ENCODE measurements around the gene INVS. TPM values are rescaled to one million over a fixed set of nuclear protein-coding genes. Genes with fewer than 3 reads are reported as not detected.

INVS gene
- total RNA-seq, 4 donors from 2014 or later = 8.3 to 14.4 (median 10.8) TPM

- 88 to 95% methylated on average over 2 of the region's 2 CpGs for WGBS, 2 donors
- intact Hi-C loops (cut with DNase I; ENCODE audit: low total_unique reads) = no loop called here
- no peak overlapping the region for H3K4me3 ChIP-seq (ENCODE audit: low read depth, poor library complexity, severe bottlenecking)
- TF ChIP-seq POLR2A (IDR thresholded peaks at IDR 0.05) = no peak
- DNase-seq (ENCODE audit: low spot score in 2 of 2) = no peak
Measured at GRCh38 chr9:100120286-100120685, 21.2 kb downstream of the INVS start.

DNA sequence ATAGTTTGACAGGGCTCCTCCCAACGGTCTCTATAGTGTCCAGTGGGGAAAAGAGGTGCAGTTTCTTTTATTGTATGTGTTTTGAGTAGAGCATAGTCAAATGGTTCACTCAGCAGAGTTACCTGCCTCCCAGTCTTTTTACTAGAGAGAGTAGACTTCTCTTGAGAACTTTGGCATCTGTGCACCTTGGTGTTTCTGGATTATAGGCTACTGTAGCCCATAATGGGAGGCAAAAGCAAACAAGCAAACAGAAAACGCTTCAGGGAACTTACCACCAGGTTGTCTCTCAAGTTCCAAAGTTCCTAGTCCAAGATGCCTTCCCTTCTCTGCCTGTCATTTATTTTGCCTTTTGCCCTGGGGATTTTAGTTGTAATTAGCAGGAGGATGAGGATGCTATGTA lies 26.2 kb downstream of the INVS start:
- WGBS, 2 donors = 91 to 94% methylated on average over 2 of the region's 2 CpGs
- no peak for DNase-seq (ENCODE audit: low spot score in 2 of 2)
- H3K4me3 ChIP-seq (ENCODE audit: low read depth, poor library complexity, severe bottlenecking) = no peak overlapping the region
- intact Hi-C loops (cut with DNase I; ENCODE audit: low total_unique reads) = no loop called here
- TF ChIP-seq POLR2A (IDR thresholded peaks at IDR 0.05) (no peak), CTCF (IDR thresholded peaks at IDR 0.05) (no peak)

- TF ChIP-seq CTCF (IDR thresholded peaks at IDR 0.05) (no peak), POLR2A (IDR thresholded peaks at IDR 0.05) (no peak)
- WGBS, 2 donors = 89 to 92% methylated on average over 2 of the region's 2 CpGs
- no peak for DNase-seq (ENCODE audit: low spot score in 2 of 2)
- intact Hi-C loops (cut with DNase I; ENCODE audit: low total_unique reads) = no loop called here
- no peak overlapping the region for H3K4me3 ChIP-seq (ENCODE audit: low read depth, poor library complexity, severe bottlenecking)
Measured at GRCh38 chr9:100125910-100126309, 26.9 kb downstream of the INVS start.

- intact Hi-C loops (cut with DNase I; ENCODE audit: low total_unique reads) = no loop called here
- WGBS, 2 donors = 95 to 97% methylated on average over 2 of the region's 2 CpGs
- DNase-seq (ENCODE audit: low spot score in 2 of 2) = no peak
- TF ChIP-seq CTCF (IDR thresholded peaks at IDR 0.05) (no peak), POLR2A (IDR thresholded peaks at IDR 0.05) (no peak)
- H3K4me3 ChIP-seq (ENCODE audit: low read depth, poor library complexity, severe bottlenecking) = no peak overlapping the region
Measured at GRCh38 chr9:100126423-100126822, 27.4 kb downstream of the INVS start.

GRCh38 chr9:100129772-100130171 lies 30.7 kb downstream of the INVS start:
- DNase-seq (ENCODE audit: low spot score in 2 of 2) = no peak
- H3K4me3 ChIP-seq (ENCODE audit: low read depth, poor library complexity, severe bottlenecking) = no peak overlapping the region
- no peak for TF ChIP-seq POLR2A (IDR thresholded peaks at IDR 0.05)
- TF ChIP-seq CTCF (IDR thresholded peaks at IDR 0.05) = no peak
- intact Hi-C loops (cut with DNase I; ENCODE audit: low total_unique reads) = no loop called here

DNA sequence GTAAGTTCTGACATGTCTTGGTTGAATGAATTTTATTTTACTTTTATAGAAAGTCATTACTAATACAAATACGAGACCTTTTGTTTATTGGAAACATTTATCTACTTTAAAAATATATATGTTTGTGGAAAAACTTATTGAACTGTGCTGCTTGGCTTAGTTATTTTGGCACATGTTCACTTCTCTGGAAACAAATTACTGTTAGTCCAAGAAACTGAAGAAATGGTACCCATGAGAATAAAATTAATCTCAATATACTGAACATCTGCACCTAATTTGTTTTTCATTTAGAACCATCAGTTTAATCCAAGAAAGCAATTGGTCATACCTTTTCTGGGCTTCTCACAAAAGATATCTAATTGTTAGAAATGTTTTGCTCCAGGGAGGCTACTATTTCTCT lies 32.2 kb downstream of the INVS start:
- intact Hi-C loops (cut with DNase I; ENCODE audit: low total_unique reads) = no loop called here
- 71 to 85% methylated on average over 1 of the region's 1 CpG for WGBS, 2 donors
- no peak overlapping the region for H3K4me3 ChIP-seq (ENCODE audit: low read depth, poor library complexity, severe bottlenecking)
- TF ChIP-seq CTCF (IDR thresholded peaks at IDR 0.05) (no peak), POLR2A (IDR thresholded peaks at IDR 0.05) (no peak)
- no peak for DNase-seq (ENCODE audit: low spot score in 2 of 2)
